ENCODE data around the gene TBC1D5. TPM values are rescaled to one million over a fixed set of nuclear protein-coding genes. Genes with fewer than 3 reads are reported as not detected.

Gene TBC1D5
- total and polyA plus RNA-seq, 2 of the 8 experiments (the other 6 are each of a cell fraction or from before 2014, with no cell fraction given): 11.0 to 22.9 TPM

DNA sequence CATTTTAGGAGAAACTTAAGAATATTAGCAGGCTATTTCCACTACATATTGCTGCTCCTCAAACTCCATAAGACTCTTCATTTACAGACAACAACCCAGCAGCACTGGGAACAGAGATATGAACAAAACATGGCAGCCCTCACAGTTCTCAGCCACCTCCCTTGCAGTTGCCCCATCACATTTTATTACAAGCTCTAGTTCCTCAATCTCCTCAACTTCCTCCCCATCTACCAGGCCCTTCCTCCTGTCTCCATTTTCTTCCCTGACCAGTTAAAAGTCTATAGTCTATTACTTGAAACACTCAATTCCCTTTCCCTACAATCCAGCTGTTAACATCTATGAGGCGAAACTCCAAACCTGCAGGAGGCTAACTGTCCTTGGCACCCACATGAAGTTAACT lies 412.5 kb downstream of the TBC1D5 start (continued):
- TF ChIP-seq KDM1A (IDR thresholded peaks at IDR 0.05; ENCODE audit: borderline replicate concordance, low read length) (no peak), BCL11A (IDR thresholded peaks at IDR 0.05; ENCODE audit: low read depth in 2 of 2, low read length in 2 of 2) (no peak), SIRT6 (IDR thresholded peaks at IDR 0.05; ENCODE audit: low read length) (no peak), RAD21 (IDR thresholded peaks at IDR 0.05 in 1 of 2, conservative IDR thresholded peaks at IDR 0.05 in 1 of 2; ENCODE audit: low read depth in 2 of 2, low read length in 2 of 2) (no peak), SP2 (IDR thresholded peaks at IDR 0.05; ENCODE audit: low read length) (no peak), SP1 (IDR thresholded peaks at IDR 0.05; ENCODE audit: low read depth, low read length) (no peak), SP4 (IDR thresholded peaks at IDR 0.05; ENCODE audit: low read length) (no peak), SIN3A (conservative IDR thresholded peaks at IDR 0.05 in 1 of 2, IDR thresholded peaks at IDR 0.05 in 1 of 2; ENCODE audit: low read depth in 1 of 2, low read length in 2 of 2) (no peak)
